Lower leg skin (tissue), 4 donors: ENCODE data around the gene F7. TPM values are rescaled to one million over a fixed set of nuclear protein-coding genes. Genes with fewer than 3 reads are reported as not detected.

Experiments
- DNase-seq, 2 donors: peaks; one replicate each; pipeline ENCODE4 v3.0.0-alpha.2; 2019; ENCODE audit warnings: low spot score in 2 of 2
- H3K4me3 ChIP-seq: fragments of 200-600 bp; sonication (generic); 2 replicates; pipeline ENCODE4 v1.5.1; 2017; ENCODE audit warnings: mild to moderate bottlenecking, low read depth; ENCODE audit not compliant: poor library complexity, severe bottlenecking
- POLR2A ChIP-seq, 2 donors: fragments of 450-650 bp; IDR thresholded peaks; one replicate each; pipeline ENCODE4 v1.6.1; 2016 to 2017; ENCODE audit warnings: antibody characterized with exemption in 2 of 2, mild to moderate bottlenecking in 1 of 2, moderate library complexity in 1 of 2
- WGBS, 2 donors: methylation state at CpG; one replicate each; pipeline ENCODE4 v1.1.5; 2018; 5-methylcytosine and 5-hydroxymethylcytosine counted together
- intact Hi-C: fragments of 100-400 bp; cut with DNase I; formaldehyde crosslinking; loops from one replicate; pipeline ENCODE4 v1.15.0; 2023; ENCODE audit warnings: low total_unique reads
- total RNA-seq, 4 donors: library from RNA; depleted of rRNA; stranded (reverse); fragments of >200 nt; gene quantifications; one replicate each; pipeline ENCODE4 v1.1.0, GENCODE V29; 2016
- TF ChIP-seq, protein P1 (sequence below), 3 donors: fragments of 450-650 bp; IDR thresholded peaks; one replicate each; pipeline ENCODE4 v1.5.1; 2016; ENCODE audit warnings: antibody characterized with exemption in 3 of 3, mild to moderate bottlenecking in 3 of 3, moderate library complexity in 2 of 3

The F7 gene
- total RNA-seq, 4 donors from 2014 or later, result 0.13 TPM; not detected in 3

DNA sequence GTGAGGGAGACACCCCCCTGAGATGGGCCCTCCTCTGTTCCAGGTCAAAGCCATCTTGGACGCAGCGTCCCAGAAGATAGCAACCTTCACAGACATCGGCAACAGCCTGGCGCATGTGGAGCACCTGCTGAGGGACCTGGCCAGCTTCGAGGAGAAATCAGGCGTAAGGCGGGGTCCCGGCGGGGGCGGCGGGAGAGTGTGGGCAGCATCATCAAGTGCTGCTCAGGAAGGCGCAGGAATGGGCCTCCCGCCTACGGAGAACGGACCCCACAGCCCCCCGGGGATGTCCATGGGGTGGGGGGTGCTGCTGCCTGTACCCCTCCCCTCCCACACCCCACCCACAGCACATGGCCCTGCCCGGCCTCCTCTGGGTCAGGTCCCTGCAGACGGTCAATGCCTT, 31.2 kb upstream of the F7 start:
- WGBS, 2 donors, result 88 to 97% methylated on average over 18 of the region's 18 CpGs
- TF ChIP-seq, protein P1, sequence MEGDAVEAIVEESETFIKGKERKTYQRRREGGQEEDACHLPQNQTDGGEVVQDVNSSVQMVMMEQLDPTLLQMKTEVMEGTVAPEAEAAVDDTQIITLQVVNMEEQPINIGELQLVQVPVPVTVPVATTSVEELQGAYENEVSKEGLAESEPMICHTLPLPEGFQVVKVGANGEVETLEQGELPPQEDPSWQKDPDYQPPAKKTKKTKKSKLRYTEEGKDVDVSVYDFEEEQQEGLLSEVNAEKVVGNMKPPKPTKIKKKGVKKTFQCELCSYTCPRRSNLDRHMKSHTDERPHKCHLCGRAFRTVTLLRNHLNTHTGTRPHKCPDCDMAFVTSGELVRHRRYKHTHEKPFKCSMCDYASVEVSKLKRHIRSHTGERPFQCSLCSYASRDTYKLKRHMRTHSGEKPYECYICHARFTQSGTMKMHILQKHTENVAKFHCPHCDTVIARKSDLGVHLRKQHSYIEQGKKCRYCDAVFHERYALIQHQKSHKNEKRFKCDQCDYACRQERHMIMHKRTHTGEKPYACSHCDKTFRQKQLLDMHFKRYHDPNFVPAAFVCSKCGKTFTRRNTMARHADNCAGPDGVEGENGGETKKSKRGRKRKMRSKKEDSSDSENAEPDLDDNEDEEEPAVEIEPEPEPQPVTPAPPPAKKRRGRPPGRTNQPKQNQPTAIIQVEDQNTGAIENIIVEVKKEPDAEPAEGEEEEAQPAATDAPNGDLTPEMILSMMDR (IDR thresholded peaks at IDR 0.05), result no peak
- no peak for TF ChIP-seq POLR2A (IDR thresholded peaks at IDR 0.05)

DNA sequence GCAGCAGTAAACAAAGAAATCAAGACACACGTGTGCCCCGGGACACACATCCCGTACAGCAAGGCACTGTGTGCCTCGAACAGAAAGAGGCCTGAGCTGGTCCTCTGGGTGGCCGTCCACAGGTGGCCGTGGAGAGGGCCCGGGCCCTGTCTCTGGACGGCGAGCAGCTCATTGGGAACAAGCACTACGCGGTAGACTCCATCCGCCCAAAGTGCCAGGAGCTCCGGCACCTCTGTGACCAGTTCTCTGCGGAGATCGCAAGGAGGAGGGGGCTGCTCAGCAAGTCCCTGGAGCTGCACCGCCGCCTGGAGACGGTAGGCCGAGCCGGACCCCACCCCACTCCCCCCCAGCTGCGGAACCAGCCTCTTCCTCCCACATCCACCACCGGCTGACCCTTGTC, 30.7 kb upstream of the F7 start:
- intact Hi-C loops, result no loop called here
- TF ChIP-seq, protein P1 (IDR thresholded peaks at IDR 0.05), result no peak
- no peak for TF ChIP-seq POLR2A (IDR thresholded peaks at IDR 0.05)
- 94% methylated on average over 22 of the region's 22 CpGs for WGBS, 2 donors
- no peak for DNase-seq
- H3K4me3 ChIP-seq, result no peak overlapping the region

More for the DNA sequence above, 31.2 kb upstream of the F7 start:
- no peak overlapping the region for H3K4me3 ChIP-seq
- no peak for DNase-seq
- intact Hi-C loops, result no loop called here

DNA sequence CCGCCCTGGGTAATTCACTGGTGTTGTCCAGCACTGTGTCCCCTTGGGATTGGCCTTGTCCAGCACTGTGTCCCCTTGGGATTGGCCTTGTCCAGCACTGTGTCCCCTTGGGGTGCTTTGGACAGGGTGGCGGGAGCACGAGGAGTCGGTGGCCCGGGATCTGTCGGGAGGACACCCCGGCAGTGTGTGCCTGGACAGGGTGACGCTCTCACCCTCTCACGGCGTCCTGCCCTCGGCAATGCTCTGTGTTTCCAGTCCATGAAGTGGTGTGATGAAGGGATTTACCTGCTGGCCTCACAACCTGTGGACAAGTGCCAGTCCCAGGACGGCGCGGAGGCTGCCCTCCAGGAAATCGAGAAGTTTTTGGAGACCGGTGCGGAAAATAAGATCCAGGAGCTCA, 29.9 kb upstream of the F7 start:
- TF ChIP-seq POLR2A (IDR thresholded peaks at IDR 0.05), result no peak
- TF ChIP-seq, protein P1 (IDR thresholded peaks at IDR 0.05), result no peak
- intact Hi-C loops, result no loop called here
- DNase-seq, result no peak
- 96 to 99% methylated on average over 16 to 17 of the region's 17 CpGs for WGBS, 2 donors
- H3K4me3 ChIP-seq, result no peak overlapping the region

DNA sequence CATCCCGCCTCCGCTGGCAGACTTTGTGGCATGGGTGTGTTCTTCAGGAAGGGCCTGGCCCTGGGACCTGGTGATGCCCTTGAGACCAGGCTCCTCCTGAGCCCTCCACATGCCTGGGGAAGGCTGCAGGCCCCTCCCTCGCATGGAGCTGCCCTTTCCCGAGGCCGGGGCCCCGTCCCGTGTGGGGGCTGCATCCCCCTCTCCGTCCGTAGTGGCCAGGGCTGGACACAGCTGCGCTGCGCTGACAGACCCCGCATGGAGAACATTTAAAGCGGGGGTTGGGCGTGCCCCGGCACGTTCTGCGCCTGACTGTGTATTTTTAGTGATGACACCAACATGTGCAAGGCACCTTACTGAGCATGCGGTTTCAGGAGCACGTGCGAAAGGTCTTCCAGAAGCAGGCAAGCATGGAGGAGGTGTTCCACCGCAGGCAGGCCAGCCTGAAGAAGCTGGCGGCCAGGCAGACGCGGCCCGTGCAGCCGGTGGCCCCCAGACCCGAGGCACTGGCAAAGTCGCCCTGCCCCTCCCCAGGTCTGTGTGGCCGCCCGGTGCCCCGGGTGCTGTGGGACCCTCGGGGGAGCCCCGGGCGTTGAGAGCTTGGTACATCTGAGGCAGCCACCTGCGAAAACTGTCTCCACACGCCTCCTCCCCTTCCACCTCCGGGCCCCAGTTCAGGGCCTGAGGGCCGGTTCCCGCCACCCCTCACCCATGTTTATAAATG, 28.8 kb upstream of the F7 start:
- DNase-seq, result no peak
- intact Hi-C loops, result no loop called here
- WGBS, 2 donors, result 94 to 96% methylated on average over 28 to 39 of the region's 39 CpGs
- no peak overlapping the region for H3K4me3 ChIP-seq
- TF ChIP-seq, protein P1 (IDR thresholded peaks at IDR 0.05), result no peak
- TF ChIP-seq POLR2A (IDR thresholded peaks at IDR 0.05), result no peak

DNA sequence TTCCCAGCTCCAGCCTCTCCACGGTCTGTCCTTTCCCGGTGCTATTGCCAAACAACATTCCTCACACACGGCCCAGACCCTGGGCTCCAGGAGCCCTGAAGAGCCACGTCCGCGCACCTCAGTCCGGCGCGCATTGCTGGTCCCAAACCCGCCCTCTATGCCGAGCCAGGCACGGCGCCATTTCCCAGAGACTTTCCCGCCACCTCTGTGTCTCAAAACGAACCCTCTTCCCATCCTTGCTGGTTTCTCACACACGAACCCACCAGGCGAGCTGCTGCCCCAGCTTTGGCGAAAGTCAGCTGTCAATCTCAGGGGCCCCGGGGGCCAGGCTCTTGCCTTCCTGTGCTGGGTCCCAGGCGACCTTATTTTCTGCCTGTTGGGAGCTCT, 28.0 kb upstream of the F7 start:
- WGBS, 2 donors, result 86 to 93% methylated on average over 20 of the region's 20 CpGs
- intact Hi-C loops, result no loop called here
- no peak for TF ChIP-seq POLR2A (IDR thresholded peaks at IDR 0.05)
- TF ChIP-seq, protein P1 (IDR thresholded peaks at IDR 0.05), result no peak
- no peak for DNase-seq
- no peak overlapping the region for H3K4me3 ChIP-seq
